Measurements from ENCODE around the gene LYRM9.
"Not testable (repeated sequence)": the region's sequence is repeated elsewhere in the genome, so short reads cannot be mapped to it uniquely, and the experiment has no call there.

The LYRM9 gene

GRCh38 chr17:27892866-27893769, at the start of gene LYRM9:
LYRM9 (minus strand) TSS chr17:27893365; CDS start chr17:27882694, 10,671 bp downstream.
- peak; percentile 86 for DNase-seq

GRCh38 chr17:27940503-27941428, 47.6 kb upstream of the LYRM9 start:
- no peak for DNase-seq

GRCh38 chr17:27939474-27940465, 46.6 kb upstream of the LYRM9 start:
- no peak for DNase-seq

- DNase-seq, result no peak
These were observed 45.7 kb upstream of the LYRM9 start for GRCh38 chr17:27938864-27939263.

GRCh38 chr17:27938241-27938640, 45.1 kb upstream of the LYRM9 start:
- DNase-seq, result no peak

GRCh38 chr17:27937025-27937546, 43.9 kb upstream of the LYRM9 start:
- DNase-seq, result no peak

- no peak for DNase-seq
These were observed 36.8 kb upstream of the LYRM9 start for GRCh38 chr17:27930000-27930399.

- DNase-seq, result no peak
These were observed 35.4 kb upstream of the LYRM9 start for GRCh38 chr17:27928587-27928986.

- no peak for DNase-seq
These were observed 34.6 kb upstream of the LYRM9 start for GRCh38 chr17:27927781-27928180.

GRCh38 chr17:27921599-27921998, 28.4 kb upstream of the LYRM9 start:
- no peak for DNase-seq

- DNase-seq, result no peak
These were observed 27.9 kb upstream of the LYRM9 start for GRCh38 chr17:27921077-27921476.

GRCh38 chr17:27920569-27920968, 27.4 kb upstream of the LYRM9 start:
- no peak for DNase-seq

- DNase-seq, result no peak
These were observed 25.9 kb upstream of the LYRM9 start for GRCh38 chr17:27919079-27919478.

GRCh38 chr17:27918498-27918897, 25.3 kb upstream of the LYRM9 start:
- no peak for DNase-seq

GRCh38 chr17:27917000-27917399, 23.8 kb upstream of the LYRM9 start:
- no peak for DNase-seq

GRCh38 chr17:27915709-27916108, 22.5 kb upstream of the LYRM9 start:
- DNase-seq, result no peak

GRCh38 chr17:27914382-27914781, 21.2 kb upstream of the LYRM9 start:
- no peak for DNase-seq

- no peak for DNase-seq
These were observed 19.8 kb upstream of the LYRM9 start for GRCh38 chr17:27912964-27913363.

- DNase-seq, result not testable (repeated sequence)
These were observed 19.1 kb upstream of the LYRM9 start for GRCh38 chr17:27912299-27912698.

- DNase-seq, result no peak
These were observed 14.9 kb upstream of the LYRM9 start for GRCh38 chr17:27907976-27908558.

GRCh38 chr17:27906623-27907022, 13.5 kb upstream of the LYRM9 start:
- no peak for DNase-seq

- no peak for DNase-seq
These were observed 13.0 kb upstream of the LYRM9 start for GRCh38 chr17:27906226-27906580.
